Heart left ventricle (tissue), 13 donors: ENCODE measurements around the gene LY86.

Source experiments
- POLR2A ChIP-seq, 2 donors: fragments of 450-650 bp; IDR thresholded peaks; one replicate each; pipeline ENCODE4 v1.6.1; 2017; ENCODE audit warnings: antibody characterized with exemption in 2 of 2, mild to moderate bottlenecking in 2 of 2, moderate library complexity in 2 of 2
- TF ChIP-seq, protein P1 (sequence below), 12 donors: fragments of 200-600 bp; sonication (generic) in 4 of 12; IDR thresholded peaks; one replicate each; pipeline versions ENCODE4 v1.5.0 to v1.8.0; 2018 to 2022; ENCODE audit warnings: antibody characterized with exemption in 12 of 12, mild to moderate bottlenecking in 5 of 12
- donor health status: ischemic (EF 13 %, LVEDD 7.1; RV severe dilation, severe dysfunction).
- donor health status: DM: no; HTN: yes; CAD: no.
- donor health status: DM: no; HTN: no; CAD: no.
- donor health status: ischemic (EF 25% LVEDD 6.9; RV normal size, moderate dysfunction).
- donor health status: ischemic (EF 25% LVEDD 5.7; RV mildly dilated, moderate dysfunction).
- donor health status: ischemic (EF 35%, LVEDD 5.7; RV mildly dilated, moderate dysfunction).
- donor health status: nonischemic (EF 11% LVEDD 7.7; RV severe dilation, severe dysfunction).
- donor health status: DM: yes; HTN: yes; CAD: no.
- donor health status: PGD.
- donor health status: ischemic (EF 29% LVEDD 5.4; RV normal size, mild dysfunction).
- donor health status: nonischemic (EF 23%, LVEDD 6.1; RV moderate dilation, normal function).

- TF ChIP-seq, protein P1, sequence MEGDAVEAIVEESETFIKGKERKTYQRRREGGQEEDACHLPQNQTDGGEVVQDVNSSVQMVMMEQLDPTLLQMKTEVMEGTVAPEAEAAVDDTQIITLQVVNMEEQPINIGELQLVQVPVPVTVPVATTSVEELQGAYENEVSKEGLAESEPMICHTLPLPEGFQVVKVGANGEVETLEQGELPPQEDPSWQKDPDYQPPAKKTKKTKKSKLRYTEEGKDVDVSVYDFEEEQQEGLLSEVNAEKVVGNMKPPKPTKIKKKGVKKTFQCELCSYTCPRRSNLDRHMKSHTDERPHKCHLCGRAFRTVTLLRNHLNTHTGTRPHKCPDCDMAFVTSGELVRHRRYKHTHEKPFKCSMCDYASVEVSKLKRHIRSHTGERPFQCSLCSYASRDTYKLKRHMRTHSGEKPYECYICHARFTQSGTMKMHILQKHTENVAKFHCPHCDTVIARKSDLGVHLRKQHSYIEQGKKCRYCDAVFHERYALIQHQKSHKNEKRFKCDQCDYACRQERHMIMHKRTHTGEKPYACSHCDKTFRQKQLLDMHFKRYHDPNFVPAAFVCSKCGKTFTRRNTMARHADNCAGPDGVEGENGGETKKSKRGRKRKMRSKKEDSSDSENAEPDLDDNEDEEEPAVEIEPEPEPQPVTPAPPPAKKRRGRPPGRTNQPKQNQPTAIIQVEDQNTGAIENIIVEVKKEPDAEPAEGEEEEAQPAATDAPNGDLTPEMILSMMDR (IDR thresholded peaks at IDR 0.05) = peak; percentile 81 to 96 (median 88)
- TF ChIP-seq POLR2A (IDR thresholded peaks at IDR 0.05) = no peak
These were observed 31.6 kb upstream of the LY86 start for GRCh38 chr6:6556738-6557503.
